Esophagus squamous epithelium (tissue), 4 donors: Measurements from ENCODE around the gene PSORS1C1.

ENCODE experiments used
- CTCF ChIP-seq, 6 experiments: fragments of 450-650 bp in 4 of 6; fragments of 200-600 bp in 2 of 6; sonication (generic) in 2 of 6; IDR thresholded peaks; one replicate each; pipeline ENCODE4 v1.5.1; 2016 to 2019; ENCODE audit warnings: antibody characterized with exemption in 6 of 6, mild to moderate bottlenecking in 4 of 6, moderate library complexity in 4 of 6
- POLR2A ChIP-seq, 4 donors: fragments of 450-650 bp; IDR thresholded peaks; one replicate each; pipeline ENCODE4 v1.6.1; 2017; ENCODE audit warnings: antibody characterized with exemption in 4 of 4, mild to moderate bottlenecking in 4 of 4, moderate library complexity in 3 of 4

- no peak for TF ChIP-seq CTCF (IDR thresholded peaks at IDR 0.05)
- TF ChIP-seq POLR2A (IDR thresholded peaks at IDR 0.05): no peak
Observed at GRCh38 chr6:31086788-31087440, 27.7 kb upstream of the PSORS1C1 start.
